ENCODE data around the gene SLC40A1. TPM values are rescaled to one million over a fixed set of nuclear protein-coding genes. Genes with fewer than 3 reads are reported as not detected.

The SLC40A1 gene
- total RNA-seq, 1 donor from 2014 or later: 11.4 TPM

DNA sequence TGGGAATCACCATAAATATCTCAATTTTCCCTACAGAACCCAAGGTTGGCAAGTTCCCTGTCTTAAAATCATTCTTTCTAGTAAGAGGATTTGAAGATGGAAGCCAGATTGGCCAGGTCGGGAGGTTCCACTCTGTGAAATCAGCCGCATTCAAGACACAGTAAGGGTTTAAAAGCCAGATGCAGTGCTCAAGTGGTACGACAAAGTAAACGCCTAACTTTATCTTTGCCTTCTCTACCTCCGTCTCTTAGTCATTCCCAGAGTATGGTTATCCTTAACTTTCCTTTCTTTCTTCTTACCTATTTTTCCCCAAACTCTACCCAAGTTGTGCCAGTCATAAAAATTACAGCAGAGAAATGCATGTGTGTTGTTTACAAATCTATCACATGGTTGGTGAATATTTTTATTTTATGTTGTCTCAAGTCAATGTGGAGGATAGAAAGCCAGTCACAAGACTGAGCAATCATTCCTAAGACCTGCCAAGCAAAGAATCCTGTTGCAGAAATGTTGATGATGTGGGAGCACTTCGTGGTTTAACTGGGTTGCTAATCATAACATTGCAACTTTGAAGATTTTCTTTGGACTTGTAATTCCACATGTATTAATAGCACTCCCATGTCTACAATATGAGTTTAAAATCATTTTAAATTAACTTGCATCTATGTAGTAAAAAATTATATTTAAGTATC lies 62.6 kb downstream of the SLC40A1 start:
- no peak for DNase-seq (ENCODE audit: extremely low spot score, unreplicated experiment)
- Mint-ChIP-seq H3K4me3 (ENCODE audit: unreplicated experiment) (no peak overlapping the region), H3K4me1 (ENCODE audit: unreplicated experiment) (peaks cover 20% of the 10 kb centered on the region), H3K9me3 (ENCODE audit: unreplicated experiment) (no peaks in the 10 kb centered on the region), H3K36me3 (ENCODE audit: unreplicated experiment) (peaks cover 2% of the 10 kb centered on the region), H3K27ac (ENCODE audit: unreplicated experiment) (no peak overlapping the region), H3K27me3 (ENCODE audit: unreplicated experiment) (no peaks in the 10 kb centered on the region)
- TF ChIP-seq, protein P1, sequence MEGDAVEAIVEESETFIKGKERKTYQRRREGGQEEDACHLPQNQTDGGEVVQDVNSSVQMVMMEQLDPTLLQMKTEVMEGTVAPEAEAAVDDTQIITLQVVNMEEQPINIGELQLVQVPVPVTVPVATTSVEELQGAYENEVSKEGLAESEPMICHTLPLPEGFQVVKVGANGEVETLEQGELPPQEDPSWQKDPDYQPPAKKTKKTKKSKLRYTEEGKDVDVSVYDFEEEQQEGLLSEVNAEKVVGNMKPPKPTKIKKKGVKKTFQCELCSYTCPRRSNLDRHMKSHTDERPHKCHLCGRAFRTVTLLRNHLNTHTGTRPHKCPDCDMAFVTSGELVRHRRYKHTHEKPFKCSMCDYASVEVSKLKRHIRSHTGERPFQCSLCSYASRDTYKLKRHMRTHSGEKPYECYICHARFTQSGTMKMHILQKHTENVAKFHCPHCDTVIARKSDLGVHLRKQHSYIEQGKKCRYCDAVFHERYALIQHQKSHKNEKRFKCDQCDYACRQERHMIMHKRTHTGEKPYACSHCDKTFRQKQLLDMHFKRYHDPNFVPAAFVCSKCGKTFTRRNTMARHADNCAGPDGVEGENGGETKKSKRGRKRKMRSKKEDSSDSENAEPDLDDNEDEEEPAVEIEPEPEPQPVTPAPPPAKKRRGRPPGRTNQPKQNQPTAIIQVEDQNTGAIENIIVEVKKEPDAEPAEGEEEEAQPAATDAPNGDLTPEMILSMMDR (IDR thresholded peaks at IDR 0.05): no peak

DNA sequence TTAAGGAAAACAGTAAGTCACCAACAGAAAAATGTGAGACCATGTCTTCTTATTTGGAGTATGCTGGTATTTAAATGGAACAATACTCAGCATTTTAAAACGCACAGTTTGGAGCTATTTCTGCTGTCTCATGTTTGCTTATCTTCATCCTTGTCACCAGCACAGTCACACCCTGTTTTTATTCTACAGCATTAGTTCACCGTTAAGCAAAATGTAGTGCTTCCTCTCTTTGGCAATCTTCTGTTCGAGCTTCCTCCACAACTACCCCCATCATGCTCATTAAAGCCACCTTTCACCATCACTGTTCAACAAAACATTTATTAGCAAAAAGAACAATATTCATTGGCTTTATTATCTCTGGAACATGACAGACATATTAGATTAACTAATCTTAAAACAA lies 64.0 kb downstream of the SLC40A1 start:
- TF ChIP-seq, protein P1 (IDR thresholded peaks at IDR 0.05): no peak
- Mint-ChIP-seq H3K4me3 (ENCODE audit: unreplicated experiment) (no peak overlapping the region), H3K27me3 (ENCODE audit: unreplicated experiment) (no peaks in the 10 kb centered on the region), H3K9me3 (ENCODE audit: unreplicated experiment) (no peaks in the 10 kb centered on the region), H3K4me1 (ENCODE audit: unreplicated experiment) (peaks cover 7% of the 10 kb centered on the region), H3K36me3 (ENCODE audit: unreplicated experiment) (peaks cover 2% of the 10 kb centered on the region), H3K27ac (ENCODE audit: unreplicated experiment) (no peak overlapping the region)
- DNase-seq (ENCODE audit: extremely low spot score, unreplicated experiment): no peak

- Mint-ChIP-seq H3K9me3 (ENCODE audit: unreplicated experiment) (no peaks in the 10 kb centered on the region), H3K27me3 (ENCODE audit: unreplicated experiment) (no peaks in the 10 kb centered on the region), H3K4me1 (ENCODE audit: unreplicated experiment) (peaks cover 7% of the 10 kb centered on the region), H3K36me3 (ENCODE audit: unreplicated experiment) (peaks cover 2% of the 10 kb centered on the region), H3K4me3 (ENCODE audit: unreplicated experiment) (no peak overlapping the region), H3K27ac (ENCODE audit: unreplicated experiment) (peak overlapping the region; percentile 8)
- TF ChIP-seq, protein P1 (IDR thresholded peaks at IDR 0.05): no peak
- DNase-seq (ENCODE audit: extremely low spot score, unreplicated experiment): no peak
Observed at GRCh38 chr2:189515264-189515663, 65.3 kb downstream of the SLC40A1 start.

DNA sequence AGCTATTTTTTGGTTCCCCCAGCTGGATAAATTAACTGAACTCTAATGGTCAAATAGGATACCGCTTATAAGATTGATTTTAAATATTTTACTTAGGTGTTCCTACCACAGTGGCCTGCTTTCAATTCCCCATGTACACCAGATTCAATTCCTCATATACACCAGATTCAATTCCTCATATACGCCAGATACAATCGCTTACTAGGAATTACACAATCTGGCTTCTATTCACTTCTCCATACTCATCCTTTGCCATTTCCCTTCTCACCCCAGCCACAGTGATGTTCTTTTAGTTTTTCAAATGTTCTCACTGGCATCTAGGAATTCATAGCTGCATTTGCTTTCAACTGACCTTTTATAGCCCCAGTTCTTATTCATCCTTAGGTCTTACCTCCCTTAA lies 66.5 kb downstream of the SLC40A1 start:
- DNase-seq (ENCODE audit: extremely low spot score, unreplicated experiment): no peak
- peaks cover 3% of the 10 kb centered on the region for H3K9me3 Mint-ChIP-seq (ENCODE audit: unreplicated experiment)
- H3K27me3 Mint-ChIP-seq (ENCODE audit: unreplicated experiment): no peaks in the 10 kb centered on the region
- TF ChIP-seq, protein P1 (IDR thresholded peaks at IDR 0.05): no peak
- no peak overlapping the region for H3K4me3 Mint-ChIP-seq (ENCODE audit: unreplicated experiment)
- H3K4me1 Mint-ChIP-seq (ENCODE audit: unreplicated experiment): peaks cover 7% of the 10 kb centered on the region
- no peak overlapping the region for H3K27ac Mint-ChIP-seq (ENCODE audit: unreplicated experiment)
- peaks cover 5% of the 10 kb centered on the region for H3K36me3 Mint-ChIP-seq (ENCODE audit: unreplicated experiment)

GRCh38 chr2:189512879-189513278 lies 67.7 kb downstream of the SLC40A1 start:
- Mint-ChIP-seq H3K4me1 (ENCODE audit: unreplicated experiment) (peaks cover 5% of the 10 kb centered on the region), H3K4me3 (ENCODE audit: unreplicated experiment) (no peak overlapping the region), H3K27me3 (ENCODE audit: unreplicated experiment) (no peaks in the 10 kb centered on the region), H3K27ac (ENCODE audit: unreplicated experiment) (no peak overlapping the region), H3K9me3 (ENCODE audit: unreplicated experiment) (peaks cover 8% of the 10 kb centered on the region), H3K36me3 (ENCODE audit: unreplicated experiment) (peaks cover 5% of the 10 kb centered on the region)
- DNase-seq (ENCODE audit: extremely low spot score, unreplicated experiment): no peak
- TF ChIP-seq, protein P1 (IDR thresholded peaks at IDR 0.05): no peak

Data from osteocyte (in vitro differentiated cells).